GM18526 (cell line): ENCODE measurements around the gene PDE4C.

Source experiments
- POLR2A ChIP-seq: IDR thresholded peaks from 3 replicates; pipeline ENCODE4 v1.6.1; 2011; ENCODE audit not compliant: insufficient read length; ENCODE audit errors: extremely low read depth

Gene PDE4C

GRCh38 chr19:18198374-18198773 lies 27.9 kb downstream of the PDE4C start:
- no peak for TF ChIP-seq POLR2A

GRCh38 chr19:18197941-18198340 lies 28.3 kb downstream of the PDE4C start:
- no peak for TF ChIP-seq POLR2A

- TF ChIP-seq POLR2A, result no peak
These were observed 28.9 kb downstream of the PDE4C start for GRCh38 chr19:18197306-18197705.

GRCh38 chr19:18196511-18196845 lies 29.8 kb downstream of the PDE4C start:
- no peak for TF ChIP-seq POLR2A

- no peak for TF ChIP-seq POLR2A
These were observed 31.5 kb downstream of the PDE4C start for GRCh38 chr19:18194554-18195238.

- no peak for TF ChIP-seq POLR2A
These were observed 32.1 kb downstream of the PDE4C start for GRCh38 chr19:18194181-18194530.

GRCh38 chr19:18193388-18194180 lies 32.7 kb downstream of the PDE4C start:
- TF ChIP-seq POLR2A, result no peak

GRCh38 chr19:18192673-18193387 lies 33.4 kb downstream of the PDE4C start, which contains the start of gene MPV17L2:
MPV17L2 (plus strand) TSS chr19:18193218; CDS start chr19:18193282, 64 bp downstream.
- TF ChIP-seq POLR2A, result peak; percentile 64

- TF ChIP-seq POLR2A, result no peak
These were observed 34.6 kb downstream of the PDE4C start for GRCh38 chr19:18191640-18192062.

GRCh38 chr19:18190278-18190677 lies 36.0 kb downstream of the PDE4C start:
- TF ChIP-seq POLR2A, result no peak

- no peak for TF ChIP-seq POLR2A
These were observed 40.7 kb downstream of the PDE4C start for GRCh38 chr19:18185538-18185937.

GRCh38 chr19:18183529-18183928 lies 42.7 kb downstream of the PDE4C start:
- TF ChIP-seq POLR2A, result no peak

- TF ChIP-seq POLR2A, result no peak
These were observed 46.3 kb downstream of the PDE4C start for GRCh38 chr19:18179957-18180356.

GRCh38 chr19:18176367-18177310 lies 49.6 kb downstream of the PDE4C start:
- no peak for TF ChIP-seq POLR2A

- TF ChIP-seq POLR2A, result no peak
These were observed 51.3 kb downstream of the PDE4C start for GRCh38 chr19:18174983-18175382.
